Subcutaneous abdominal adipose tissue (tissue), 5 donors: ENCODE results near the gene SPRED2.

Source experiments
- H3K27ac ChIP-seq: one replicate; pipeline ENCODE4 v1.7.0; 2013; ENCODE audit warnings: low read depth, mild to moderate bottlenecking, inconsistent platforms, low read length, moderate library complexity
- H3K27me3 ChIP-seq, 5 donors: one replicate each; pipeline ENCODE4 v1.7.0; 2013; ENCODE audit warnings: low read length in 5 of 5, inconsistent platforms in 1 of 5; ENCODE audit not compliant: control insufficient read depth in 5 of 5, insufficient read depth in 4 of 5
- H3K36me3 ChIP-seq, 5 donors: one replicate each; pipeline ENCODE4 v1.7.0; 2013; ENCODE audit warnings: low read length in 5 of 5; ENCODE audit not compliant: control insufficient read depth in 5 of 5, insufficient read depth in 5 of 5
- H3K4me1 ChIP-seq, 5 donors: one replicate each; pipeline ENCODE4 v1.7.0; 2013; ENCODE audit warnings: low read length in 5 of 5, mild to moderate bottlenecking in 3 of 5, moderate library complexity in 1 of 5; ENCODE audit not compliant: control insufficient read depth in 5 of 5, insufficient read depth in 5 of 5
- H3K4me3 ChIP-seq, 5 donors: one replicate each; pipeline ENCODE4 v1.7.0; 2013; ENCODE audit warnings: low read length in 5 of 5, low read depth in 1 of 5
- H3K9ac ChIP-seq, 5 donors: one replicate each; pipeline ENCODE4 v1.7.0; 2013; ENCODE audit warnings: low read length in 5 of 5, mild to moderate bottlenecking in 4 of 5, moderate library complexity in 3 of 5
- H3K9me3 ChIP-seq, 5 donors: one replicate each; pipeline ENCODE4 v1.7.0; 2013; ENCODE audit warnings: low read length in 5 of 5; ENCODE audit not compliant: control insufficient read depth in 5 of 5
- donor health status: healthy.
- donor health status: healthy.
- donor health status: healthy.
- donor health status: healthy.
- donor health status: healthy.

The SPRED2 gene

GRCh38 chr2:65371074-65371434 lies 61.3 kb downstream of the SPRED2 start:
- no peaks in the 10 kb centered on the region for H3K36me3 ChIP-seq

DNA sequence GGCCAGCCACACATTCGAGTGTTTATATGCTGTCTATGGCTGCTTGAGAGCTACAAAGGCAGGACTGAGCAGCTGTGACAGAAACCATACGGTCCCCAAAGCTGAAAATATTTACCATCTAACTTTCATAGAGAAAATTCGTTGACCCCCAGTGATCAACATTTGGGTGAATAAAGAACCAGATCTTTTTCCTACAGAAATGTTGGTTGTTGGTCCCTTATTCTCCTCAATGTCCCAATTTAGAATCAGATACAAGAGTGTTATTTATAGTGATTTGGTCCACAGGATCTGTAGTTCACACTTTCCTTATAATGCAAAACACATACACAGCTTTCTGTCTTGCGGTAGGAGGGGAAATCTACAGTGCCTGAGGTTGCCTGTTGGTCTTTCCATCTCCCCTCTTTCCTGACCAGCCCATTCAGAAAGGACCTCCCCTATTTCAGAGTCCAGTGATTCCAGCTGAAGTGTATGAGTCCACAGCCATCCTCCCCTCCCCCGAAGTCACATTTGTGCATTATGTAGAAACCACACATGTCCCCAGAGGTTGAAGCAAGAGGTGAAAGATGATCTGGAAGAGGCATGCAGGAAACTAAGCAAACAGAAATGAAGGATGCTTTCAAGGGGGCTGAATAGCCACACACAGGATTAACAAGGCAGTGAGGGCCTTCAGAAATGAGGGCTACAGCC lies 61.9 kb downstream of the SPRED2 start:
- Histone ChIP-seq H3K27ac (peak overlapping the region; percentile 59), H3K9me3 (no peaks in the 10 kb centered on the region), H3K4me1 (peaks cover 11 to 62% (median 34%) of the 10 kb centered on the region in 5 donors), H3K4me3 (no peak overlapping the region), H3K27me3 (no peaks in the 10 kb centered on the region), H3K9ac (no peak overlapping the region), H3K36me3 (no peaks in the 10 kb centered on the region)

More at GRCh38 chr2:65371074-65371434, 61.3 kb downstream of the SPRED2 start:
- no peaks in the 10 kb centered on the region for H3K27me3 ChIP-seq
- peak overlapping the region; percentile 59 for H3K27ac ChIP-seq
- no peak overlapping the region for H3K4me3 ChIP-seq
- no peaks in the 10 kb centered on the region for H3K9me3 ChIP-seq
- H3K9ac ChIP-seq, result no peak overlapping the region
- H3K4me1 ChIP-seq, result peaks cover 11 to 57% (median 34%) of the 10 kb centered on the region in 5 donors

- H3K4me3 ChIP-seq, result no peak overlapping the region
- H3K36me3 ChIP-seq, result no peaks in the 10 kb centered on the region
- H3K27me3 ChIP-seq, result no peaks in the 10 kb centered on the region
- no peak overlapping the region for H3K9ac ChIP-seq
- peaks cover 11 to 64% (median 34%) of the 10 kb centered on the region in 5 donors for H3K4me1 ChIP-seq
- no peaks in the 10 kb centered on the region for H3K9me3 ChIP-seq
- H3K27ac ChIP-seq, result peak overlapping the region; percentile 59
Observed at GRCh38 chr2:65369980-65370379, 62.4 kb downstream of the SPRED2 start.

GRCh38 chr2:65369574-65369973 lies 62.8 kb downstream of the SPRED2 start:
- no peak overlapping the region for H3K4me3 ChIP-seq
- no peak overlapping the region for H3K9ac ChIP-seq
- no peaks in the 10 kb centered on the region for H3K36me3 ChIP-seq
- H3K4me1 ChIP-seq, result peaks cover 11 to 64% (median 34%) of the 10 kb centered on the region in 5 donors
- no peaks in the 10 kb centered on the region for H3K27me3 ChIP-seq
- H3K27ac ChIP-seq, result no peak overlapping the region
- no peaks in the 10 kb centered on the region for H3K9me3 ChIP-seq

GRCh38 chr2:65368468-65368867 lies 63.9 kb downstream of the SPRED2 start:
- no peaks in the 10 kb centered on the region for H3K9me3 ChIP-seq
- no peak overlapping the region for H3K9ac ChIP-seq
- H3K36me3 ChIP-seq, result no peaks in the 10 kb centered on the region
- no peaks in the 10 kb centered on the region for H3K27me3 ChIP-seq
- peaks cover 11 to 74% (median 40%) of the 10 kb centered on the region in 5 donors for H3K4me1 ChIP-seq
- H3K4me3 ChIP-seq, result no peak overlapping the region
- H3K27ac ChIP-seq, result no peak overlapping the region

GRCh38 chr2:65367524-65367923 lies 64.9 kb downstream of the SPRED2 start:
- H3K9me3 ChIP-seq, result no peaks in the 10 kb centered on the region
- peaks cover 11 to 69% (median 38%) of the 10 kb centered on the region in 5 donors for H3K4me1 ChIP-seq
- H3K27me3 ChIP-seq, result no peaks in the 10 kb centered on the region
- H3K9ac ChIP-seq, result no peak overlapping the region
- peak overlapping the region; percentile 57 for H3K27ac ChIP-seq
- no peaks in the 10 kb centered on the region for H3K36me3 ChIP-seq
- H3K4me3 ChIP-seq, result no peak overlapping the region

DNA sequence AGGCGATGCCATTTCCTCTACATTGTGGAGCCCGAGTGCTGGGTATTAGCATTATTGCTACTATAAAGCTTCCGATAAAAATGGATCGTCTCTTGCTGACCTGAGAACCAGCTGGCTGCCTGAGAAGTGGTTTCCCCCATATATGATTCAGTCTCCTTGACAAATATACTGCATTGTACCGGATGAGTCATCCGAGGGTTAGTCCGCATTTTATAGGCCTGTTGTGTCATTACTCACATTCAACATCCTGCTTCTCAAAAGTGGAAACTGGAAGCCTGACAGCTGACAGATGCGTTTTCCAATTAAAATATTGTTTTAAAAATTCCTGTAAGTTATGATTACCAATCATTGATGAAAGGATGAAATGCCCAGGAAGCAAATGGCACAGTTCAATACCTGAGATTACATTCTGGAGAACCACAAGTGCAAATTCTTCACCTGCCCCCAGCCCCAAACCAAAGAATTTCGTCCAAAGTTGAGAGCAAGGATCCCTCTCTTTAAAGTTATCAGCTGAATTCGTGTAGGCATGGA lies 65.7 kb downstream of the SPRED2 start:
- Histone ChIP-seq H3K4me1 (peaks cover 11 to 65% (median 31%) of the 10 kb centered on the region in 5 donors), H3K4me3 (peak overlapping the region in 2 of 5 donors; percentile 5 to 36), H3K9me3 (no peaks in the 10 kb centered on the region), H3K27ac (peak overlapping the region; percentile 80), H3K36me3 (no peaks in the 10 kb centered on the region), H3K27me3 (no peaks in the 10 kb centered on the region), H3K9ac (peak overlapping the region in 1 of 5 donors; percentile 25)

DNA sequence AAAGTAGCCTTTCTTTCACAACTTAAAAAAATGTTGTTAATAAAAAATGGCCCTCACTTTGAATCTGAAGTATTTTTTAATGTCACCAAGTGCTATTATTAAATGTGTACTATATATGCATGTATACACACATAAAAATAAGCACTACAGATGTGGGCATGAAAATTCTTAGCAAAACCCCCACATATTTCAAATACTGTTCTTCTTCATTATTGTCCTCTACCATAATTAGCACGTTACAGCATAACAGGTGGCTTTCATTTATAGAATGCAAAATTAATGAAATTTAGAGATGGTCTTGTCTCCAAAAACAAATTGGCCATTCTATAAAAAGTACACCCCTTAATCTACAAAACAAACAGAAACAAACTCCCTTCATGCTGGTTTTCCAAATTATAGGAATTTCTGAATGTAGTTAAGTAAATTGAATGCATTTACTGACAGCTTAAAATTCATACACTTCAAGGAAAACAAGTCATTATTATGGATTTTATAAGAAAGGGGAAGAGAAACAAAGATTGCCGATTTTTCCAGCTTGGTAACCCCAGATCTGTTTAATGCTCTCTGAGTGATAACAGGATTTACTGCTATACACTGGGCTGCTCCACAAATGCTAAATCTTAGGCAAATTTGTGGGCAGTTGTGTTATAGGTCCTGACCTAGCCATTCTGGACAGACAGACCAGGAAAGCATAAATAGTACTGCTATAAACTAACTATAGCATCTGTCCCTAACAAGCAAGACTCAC lies 67.2 kb downstream of the SPRED2 start:
- Histone ChIP-seq H3K4me3 (no peak overlapping the region), H3K27me3 (no peaks in the 10 kb centered on the region), H3K36me3 (no peaks in the 10 kb centered on the region), H3K4me1 (peaks cover 4 to 52% (median 19%) of the 10 kb centered on the region in 5 donors), H3K27ac (peak overlapping the region; percentile 80), H3K9me3 (no peaks in the 10 kb centered on the region), H3K9ac (peak overlapping the region in 1 of 5 donors; percentile 38)

GRCh38 chr2:65363879-65364666 lies 68.3 kb downstream of the SPRED2 start:
- Histone ChIP-seq H3K4me3 (no peak overlapping the region), H3K9me3 (no peaks in the 10 kb centered on the region), H3K4me1 (peaks cover 4 to 52% (median 22%) of the 10 kb centered on the region in 5 donors), H3K9ac (no peak overlapping the region), H3K36me3 (no peaks in the 10 kb centered on the region), H3K27me3 (no peaks in the 10 kb centered on the region), H3K27ac (peak overlapping the region; percentile 24)
